ENCODE results near the gene HOXA11.

GRCh38 chr7:27208998-27209397 is 24.0 kb upstream of the HOXA11 start:
- TF ChIP-seq CTCF (IDR thresholded peaks at IDR 0.05) (no peak), POLR2A (IDR thresholded peaks at IDR 0.05) (no peak), EP300 (IDR thresholded peaks at IDR 0.05) (no peak)
